ENCODE results near the gene HSPA8.
"Not testable (repeated sequence)": the region's sequence is repeated elsewhere in the genome, so short reads cannot be mapped to it uniquely, and the experiment has no call there.

The HSPA8 gene

DNA sequence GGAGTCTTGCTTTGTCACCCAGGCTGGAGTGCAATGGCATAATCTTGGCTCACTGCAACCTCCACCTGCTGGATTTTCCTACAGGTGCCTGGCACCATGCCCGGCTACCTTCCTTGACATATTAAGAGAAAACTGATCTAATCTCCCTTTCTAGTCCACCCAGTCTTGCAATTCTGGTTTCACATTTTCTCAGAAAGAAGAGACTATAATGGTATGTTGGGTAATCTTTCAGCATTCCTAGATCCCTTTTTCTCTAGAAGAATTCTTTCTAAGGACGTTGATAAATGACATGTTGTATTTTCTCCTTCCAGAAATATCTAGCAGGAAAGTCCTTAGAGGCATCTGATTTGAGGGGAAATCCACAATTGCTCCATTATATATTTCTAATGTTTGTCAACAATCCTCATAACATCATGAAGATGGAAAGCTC is 10.4 kb upstream of the HSPA8 start:
- no peak for DNase-seq (ENCODE audit: low read depth)

DNA sequence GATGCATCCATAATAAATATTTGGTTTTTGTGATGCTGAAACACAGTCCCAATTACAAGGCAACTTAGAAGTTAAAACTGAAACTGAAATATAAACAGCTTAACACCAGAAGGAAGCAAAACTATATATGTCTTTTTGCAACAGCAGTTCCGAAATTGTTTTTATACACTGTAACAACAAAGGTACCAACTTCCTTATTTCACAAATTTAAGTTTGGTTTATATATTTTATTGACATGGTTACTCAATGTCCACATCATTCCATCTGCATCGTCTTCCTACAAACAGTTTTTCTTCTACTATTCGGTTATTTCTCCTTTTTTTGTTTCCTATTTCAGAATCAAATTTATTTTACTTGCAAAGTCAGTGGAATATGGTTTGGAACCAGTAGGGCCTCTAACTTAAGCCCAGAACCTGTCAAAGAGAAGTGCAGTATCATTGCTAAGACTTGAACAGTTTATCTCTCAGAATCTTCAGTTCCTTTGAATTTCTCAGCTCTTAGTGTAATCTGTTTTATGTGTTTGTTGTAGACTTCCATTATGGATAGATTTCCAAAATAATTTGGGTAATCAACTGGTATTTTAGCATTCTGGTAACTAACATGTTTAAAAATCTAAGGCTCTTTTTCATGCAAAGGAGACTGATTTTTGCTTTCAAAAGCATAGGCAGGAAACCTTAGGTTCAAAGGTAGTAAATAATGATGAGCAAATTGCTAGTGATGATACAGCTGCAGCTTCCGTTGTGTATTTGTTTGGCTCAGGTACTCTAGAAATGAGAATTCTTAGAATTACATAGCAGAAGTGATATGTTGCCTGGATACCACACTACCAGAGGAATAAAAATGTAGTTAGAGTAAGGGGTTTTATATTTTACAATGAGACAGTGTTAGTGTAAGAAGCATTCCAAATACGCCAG is 8.2 kb upstream of the HSPA8 start:
- DNase-seq (ENCODE audit: low read depth), result no peak

DNA sequence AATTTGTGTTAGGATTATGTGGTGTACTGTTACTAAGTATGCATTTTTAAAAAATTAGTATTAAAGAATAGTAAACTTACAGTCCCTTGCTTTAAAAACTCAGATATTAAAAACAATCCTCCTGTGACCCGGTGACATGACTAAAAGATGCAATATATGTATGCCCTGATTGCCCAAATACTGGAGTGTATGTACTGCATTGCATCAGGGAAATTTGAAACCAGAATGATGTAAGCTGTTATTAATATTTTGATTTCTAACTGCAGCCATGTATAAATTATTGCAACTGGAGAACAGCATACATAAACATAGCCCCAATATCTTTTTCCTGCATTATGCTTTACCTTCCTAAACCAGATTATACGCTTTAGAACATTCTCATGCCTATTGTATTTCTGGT is 3.7 kb upstream of the HSPA8 start:
- DNase-seq (ENCODE audit: low read depth), result peak; percentile 81

GRCh38 chr11:123063826-123064657 is 2.1 kb upstream of the HSPA8 start:
- no peak for DNase-seq (ENCODE audit: low read depth)

GRCh38 chr11:123062892-123063825 is 1.2 kb upstream of the HSPA8 start:
- peak; percentile 67 for DNase-seq (ENCODE audit: low read depth)

- peak; percentile 100 for DNase-seq (ENCODE audit: low read depth)
These were observed 389 bp upstream of the HSPA8 start for GRCh38 chr11:123062158-123062891.

DNA sequence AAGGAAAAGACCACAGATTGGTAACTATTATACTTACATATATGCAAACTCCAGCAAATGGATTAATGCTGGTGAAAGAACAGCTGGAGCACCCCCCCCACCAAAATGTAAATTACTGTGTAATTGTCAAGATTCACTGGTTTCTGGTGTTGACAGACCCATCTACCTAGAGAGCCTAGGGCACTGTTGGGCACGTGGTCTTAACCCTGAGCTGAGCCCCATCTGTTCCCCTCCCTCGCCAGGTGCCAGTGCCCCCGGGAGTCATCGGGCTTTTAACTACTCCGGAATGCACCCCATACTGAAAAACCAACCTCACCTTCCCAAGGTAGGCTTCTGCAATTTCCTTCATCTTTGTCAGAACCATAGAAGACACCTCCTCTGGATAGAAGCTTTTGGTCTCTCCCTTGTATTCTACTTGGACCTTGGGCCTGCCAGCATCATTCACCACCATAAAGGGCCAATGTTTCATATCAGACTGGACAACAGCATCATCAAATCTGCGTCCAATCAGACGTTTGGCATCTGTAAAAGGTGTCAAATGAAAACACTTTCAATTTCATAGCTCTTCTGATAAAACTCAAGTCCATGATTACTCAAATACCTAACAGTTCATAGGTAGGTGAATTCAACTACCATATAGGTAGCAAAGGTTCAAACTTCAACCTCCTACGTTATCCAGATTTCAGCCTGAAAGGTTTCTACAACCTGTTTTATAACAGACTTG is 1.5 kb downstream of the HSPA8 start:
- DNase-seq (ENCODE audit: low read depth), result peak; percentile 46

GRCh38 chr11:123059041-123059920 is 2.7 kb downstream of the HSPA8 start:
- not testable (repeated sequence) for DNase-seq (ENCODE audit: low read depth)

GRCh38 chr11:123057661-123058305 is 4.2 kb downstream of the HSPA8 start:
- no peak for DNase-seq (ENCODE audit: low read depth)

GRCh38 chr11:123056835-123057491 is 5.0 kb downstream of the HSPA8 start:
- no peak for DNase-seq (ENCODE audit: low read depth)

- no peak for DNase-seq (ENCODE audit: low read depth)
These were observed 6.6 kb downstream of the HSPA8 start for GRCh38 chr11:123055191-123055901.

DNA sequence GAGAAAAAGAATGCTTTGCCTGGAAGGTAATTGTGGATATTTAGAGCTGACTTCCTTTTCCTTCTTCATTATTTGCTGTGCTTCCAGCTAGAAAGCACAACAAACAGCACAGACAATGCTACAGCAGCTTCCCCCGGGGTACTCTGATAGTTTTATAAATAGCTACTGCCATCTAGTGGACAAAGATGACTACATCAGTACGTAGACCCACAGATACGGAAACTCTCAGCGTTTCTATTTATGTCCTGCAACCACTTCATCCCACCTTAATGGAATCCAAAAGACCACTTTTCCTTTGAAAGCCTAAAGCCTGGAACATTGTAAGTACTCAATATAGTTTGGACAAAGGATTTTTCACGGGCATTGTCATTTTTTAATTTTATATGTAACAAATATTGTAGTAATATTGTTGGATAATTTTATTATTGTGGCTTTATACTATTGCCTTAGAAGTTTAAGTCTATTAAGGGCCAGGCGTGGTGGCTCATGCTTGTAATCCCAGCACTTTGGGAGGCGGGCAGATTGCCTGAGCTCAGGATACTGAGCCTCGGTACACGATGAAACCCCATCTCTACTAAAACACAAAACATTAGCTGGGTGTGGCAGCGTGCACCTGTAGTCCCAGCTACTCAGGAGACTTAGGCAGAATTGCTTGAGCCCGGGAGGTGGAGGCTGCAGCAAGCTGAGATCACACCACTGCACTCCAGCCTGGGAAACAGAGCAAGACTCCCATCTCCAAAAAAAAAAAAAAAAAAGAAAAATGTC is 7.5 kb downstream of the HSPA8 start:
- DNase-seq (ENCODE audit: low read depth), result peak; percentile 61

DNA sequence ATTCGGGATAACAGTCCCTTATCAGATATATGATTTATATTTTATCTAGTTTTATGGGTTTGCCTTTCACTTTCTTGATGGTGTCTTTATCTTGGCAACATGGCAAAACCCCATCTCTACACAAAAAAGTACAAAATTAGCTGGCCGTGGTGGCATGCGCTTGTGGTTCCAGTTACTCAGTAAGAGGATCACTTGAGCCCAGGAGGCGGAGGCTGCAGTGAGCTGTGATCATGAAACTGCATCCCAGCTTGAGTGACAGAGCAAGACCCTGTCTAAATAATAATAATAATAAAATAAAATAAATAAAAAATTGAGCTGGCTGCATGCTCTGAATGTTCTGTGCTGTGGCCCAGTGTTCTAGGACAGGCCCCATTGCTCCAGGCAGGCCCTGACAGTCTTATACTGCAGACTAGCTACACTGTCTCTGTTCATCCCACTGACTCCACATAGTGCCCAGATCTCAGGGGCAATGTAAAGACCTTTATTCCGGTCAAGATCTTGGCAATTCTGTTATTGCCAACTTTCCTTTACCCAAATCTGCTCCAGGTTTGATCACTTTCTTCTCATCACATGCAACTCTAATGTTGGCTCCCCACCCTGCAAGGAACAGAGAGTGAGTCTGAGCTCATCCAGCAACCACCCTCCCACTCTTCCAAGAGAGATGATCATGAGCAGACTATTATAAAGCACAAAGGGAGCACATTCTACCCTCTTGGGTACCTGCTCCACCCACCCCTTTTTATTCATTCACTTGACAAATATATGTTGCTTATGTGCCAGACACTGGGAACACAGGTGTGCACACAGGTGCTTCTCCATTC is 8.8 kb downstream of the HSPA8 start:
- no peak for DNase-seq (ENCODE audit: low read depth)

- no peak for DNase-seq (ENCODE audit: low read depth)
These were observed 10.3 kb downstream of the HSPA8 start for GRCh38 chr11:123051634-123052033.

DNA sequence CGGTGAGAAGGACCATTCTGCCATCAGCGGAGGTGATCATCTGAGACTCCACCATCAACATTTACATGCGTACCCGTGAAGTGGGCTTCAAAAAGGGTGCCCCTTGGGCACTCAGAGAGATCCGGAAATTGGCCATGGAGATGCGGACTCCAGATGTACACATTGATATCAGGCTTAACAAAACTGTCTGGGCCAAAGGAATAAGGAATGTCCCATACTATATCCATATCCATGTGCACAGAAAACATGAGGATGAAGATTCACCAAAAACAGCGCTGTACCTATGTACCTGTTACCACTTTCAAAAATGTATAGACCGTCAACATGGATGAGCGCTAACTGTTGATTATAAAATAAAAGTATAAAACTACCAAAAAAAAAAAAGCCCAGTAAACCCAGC is 10.8 kb downstream of the HSPA8 start:
- no peak for DNase-seq (ENCODE audit: low read depth)

- DNase-seq (ENCODE audit: low read depth), result no peak
These were observed 14.0 kb downstream of the HSPA8 start for GRCh38 chr11:123047947-123048293.
